Measurements from ENCODE around the gene SLF2. TPM values are rescaled to one million over a fixed set of nuclear protein-coding genes. Genes with fewer than 3 reads are reported as not detected.

SLF2 gene
- total and polyA plus RNA-seq, 2 of the 8 experiments (the other 6 are each of a cell fraction or from before 2014, with no cell fraction given): 5.5 to 20.9 TPM

DNA sequence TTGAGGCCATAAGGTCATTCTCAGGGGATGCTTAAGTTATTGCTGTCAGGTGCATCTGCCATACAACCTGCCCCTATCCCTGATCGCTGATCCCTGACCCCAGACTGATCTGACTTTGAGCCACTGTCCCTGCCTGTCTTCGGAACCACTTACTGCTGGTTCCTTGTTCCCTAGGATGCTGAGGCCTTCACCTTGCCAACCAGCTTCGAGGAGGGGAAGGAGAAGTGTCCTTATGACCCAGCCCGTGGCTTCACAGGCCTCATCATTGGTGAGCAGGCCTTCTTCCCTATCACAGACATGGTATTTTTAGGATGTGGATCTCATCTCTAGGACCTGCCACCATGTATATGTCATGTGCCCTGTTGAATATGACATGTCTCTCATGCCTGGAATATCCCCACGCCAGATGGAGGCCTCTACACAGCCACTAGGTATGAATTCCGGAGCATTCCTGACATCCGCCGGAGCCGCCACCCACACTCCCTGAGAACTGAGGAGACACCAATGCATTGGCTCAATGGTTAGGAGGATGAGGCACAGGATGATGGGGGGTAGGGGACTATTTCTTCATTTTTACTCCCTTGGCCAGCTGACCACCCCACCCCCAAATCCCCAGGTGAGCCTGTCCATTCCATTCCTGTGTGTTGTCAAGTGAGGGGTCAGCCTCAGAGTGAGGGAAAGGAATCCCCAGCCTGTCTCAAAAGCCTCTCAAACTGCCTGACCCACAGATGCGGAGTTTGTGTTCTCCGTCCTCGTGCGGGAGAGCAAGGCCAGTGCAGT, 65.5 kb downstream of the SLF2 start:
- Histone ChIP-seq H3K36me3 (ENCODE audit: control insufficient read depth in 2 of 4, insufficient read depth in 4 of 4, low read length in 3 of 4) (peaks cover 0 to 18% (median 5%) of the 10 kb centered on the region in 4 experiments; a peak in 4 of 8 replicates), H3K4me3 (ENCODE audit: extremely low read depth in 1 of 4, insufficient read depth in 2 of 4, low read depth in 3 of 4, low read length in 4 of 4) (no peak overlapping the region), H3K27ac (ENCODE audit: low read depth, low read length) (no peak overlapping the region; the same call in 1 of the 2 replicates), H2BK15ac (ENCODE audit: low read length) (no peak overlapping the region), H2BK120ac (replicated peaks; ENCODE audit: low read depth, low read length) (no peak overlapping the region), H2BK12ac (ENCODE audit: low read depth, low read length) (no peak overlapping the region), H4K91ac (replicated peaks; ENCODE audit: insufficient read length, low read length) (no peak overlapping the region), H3K79me2 (ENCODE audit: control insufficient read depth in 1 of 2, insufficient read depth in 2 of 2, low read length in 2 of 2) (no peaks in the 10 kb centered on the region), H3K4me2 (ENCODE audit: insufficient read depth in 1 of 2, low read depth in 2 of 2, low read length in 2 of 2) (no peak overlapping the region), H4K8ac (ENCODE audit: extremely low read depth, insufficient read depth, low read length) (no peak overlapping the region), H3K23ac (ENCODE audit: insufficient read length) (no peak overlapping the region), H4K20me1 (replicated peaks in 1 of 2; ENCODE audit: control insufficient read depth in 1 of 2, insufficient read depth in 2 of 2, low read length in 2 of 2) (peaks cover 0 to 11% of the 10 kb centered on the region in 2 experiments), H2AFZ (ENCODE audit: low read length) (no peak overlapping the region), H3K4ac (replicated peaks; ENCODE audit: insufficient read length, low read depth, low read length) (no peak overlapping the region), H2BK20ac (ENCODE audit: low read length) (no peak overlapping the region), H3K27me3 (replicated peaks in 1 of 4; ENCODE audit: control insufficient read depth in 3 of 4, extremely low read depth in 1 of 4, insufficient read depth in 3 of 4, low read length in 3 of 4) (no peaks in the 10 kb centered on the region), H3K9ac (replicated peaks in 1 of 4; ENCODE audit: extremely low read depth in 1 of 4, low read depth in 3 of 4, low read length in 3 of 4) (no peak overlapping the region), H3K56ac (replicated peaks; ENCODE audit: insufficient read length, low read depth, low read length) (no peak overlapping the region), H3K14ac (ENCODE audit: insufficient read length) (no peak overlapping the region), H2BK5ac (ENCODE audit: low read depth, low read length) (no peak overlapping the region), H3K4me1 (replicated peaks in 1 of 4; ENCODE audit: control insufficient read depth in 3 of 4, insufficient read depth in 4 of 4, low read length in 3 of 4) (no peaks in the 10 kb centered on the region), H3K79me1 (ENCODE audit: low read depth, low read length) (no peaks in the 10 kb centered on the region), H4K5ac (ENCODE audit: insufficient read length, low read depth, low read length) (no peak overlapping the region), H3K18ac (ENCODE audit: extremely low read depth, low read length) (no peak overlapping the region), H3K23me2 (ENCODE audit: low read depth, low read length) (no peaks in the 10 kb centered on the region), H3K9me3 (ENCODE audit: insufficient read depth in 2 of 2, low read depth in 1 of 2, low read length in 1 of 2) (no peaks in the 10 kb centered on the region), H2AK5ac (ENCODE audit: low read depth, low read length) (no peak overlapping the region)
- 92% methylated on average over 12 of the region's 13 CpGs; no CpG with 5 or more reads in 1 of the 2 experiments for whole genome bisulfite sequencing, 2 experiments (ENCODE audit: extremely low coverage in 1 of 2, insufficient coverage in 1 of 2, insufficient read length in 1 of 2, insufficient replicate concordance in 2 of 2, low coverage in 1 of 2, low lambda C conversion rate in 2 of 2, missing lambda C conversion rate in 1 of 2)
- POLR2A ChIA-PET (ENCODE audit: partially characterized antibody): interaction anchor here (1.0 to 1.1 kb wide), 2 partner anchors 8 to 10 kb away, joined by 3 read pairs; no protein-coding TSS in a partner anchor
- no peak for FAIRE-seq
- no peak for DNase-seq (ENCODE audit: low read depth in 1 of 2, low spot score in 2 of 2)
- TF ChIP-seq POLR2AphosphoS5 (IDR thresholded peaks at IDR 0.05; ENCODE audit: low read depth, low read length) (no peak), YY1 (IDR thresholded peaks at IDR 0.05; ENCODE audit: low read depth, low read length) (no peak)
- CTCF ChIA-PET (ENCODE audit: partially characterized antibody): interaction anchor here (2.7 kb wide), 1 partner anchor 36 kb away, joined by 9 read pairs; no protein-coding TSS in a partner anchor
